ENCODE measurements around the gene PTX4. TPM values are rescaled to one million over a fixed set of nuclear protein-coding genes. Genes with fewer than 3 reads are reported as not detected.

Gene PTX4, protein sequence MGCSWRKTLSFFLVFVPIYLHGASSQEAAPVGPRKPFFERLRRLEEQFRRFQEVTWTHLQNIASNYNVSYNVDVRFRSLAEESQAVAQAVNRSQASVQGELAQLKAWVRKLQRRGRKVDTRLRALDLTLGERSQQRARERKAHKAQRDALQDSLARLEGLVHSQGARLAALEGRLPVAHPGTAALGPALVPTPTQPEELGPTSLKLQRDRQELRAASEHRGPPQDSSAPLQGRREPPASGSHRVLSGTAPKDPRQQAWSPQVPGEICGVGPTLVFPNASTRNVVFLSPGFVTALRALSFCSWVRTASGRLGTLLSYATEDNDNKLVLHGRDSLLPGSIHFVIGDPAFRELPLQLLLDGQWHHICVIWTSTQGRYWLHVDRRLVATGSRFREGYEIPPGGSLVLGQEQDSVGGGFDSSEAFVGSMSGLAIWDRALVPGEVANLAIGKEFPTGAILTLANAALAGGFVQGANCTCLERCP
- total RNA-seq (2014; rRNA removed; shearing (Covaris generic); ENCODE audit: low replicate concordance), result not detected in 2 replicates

DNA sequence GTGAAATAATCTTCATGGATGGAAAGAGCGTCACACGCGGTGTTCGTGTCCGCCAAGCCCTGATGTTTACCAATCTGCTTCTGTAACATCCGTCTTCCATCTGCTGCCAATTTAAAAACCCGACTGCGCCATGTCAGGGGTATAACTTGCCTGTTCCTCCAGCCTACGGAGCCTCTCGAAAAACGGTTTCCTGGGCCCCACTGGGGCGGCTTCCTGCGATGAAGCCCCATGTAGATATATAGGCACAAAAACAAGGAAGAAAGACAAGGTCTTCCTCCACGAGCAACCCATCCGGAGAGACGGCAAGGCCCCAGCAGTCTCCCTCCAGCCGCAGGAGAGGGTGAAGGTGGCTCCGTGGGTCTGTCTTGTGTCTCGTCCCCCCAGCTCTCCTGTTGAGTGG, at the start of gene PTX4:
Gene PTX4 (minus strand): TSS at position 326 of the 400 bp plus-strand sequence. CDS start 35 bp downstream, at position 291.
- Histone ChIP-seq H3K9ac (ENCODE audit: low read length) (no peak within 1 kb of the TSS), H3K9me3 (ENCODE audit: low read length) (no peaks in the 10 kb centered on the region), H3K4me3 (ENCODE audit: low read length) (no peak within 1 kb of the TSS), H4K20me1 (ENCODE audit: insufficient read depth, low read depth, low read length) (no peaks in the 10 kb centered on the region), H3K27ac (ENCODE audit: low read length) (no peak within 1 kb of the TSS), H3K79me2 (ENCODE audit: low read length) (peaks cover 3% of the 10 kb centered on the region), H3K4me2 (ENCODE audit: low read depth, low read length, poor library complexity, severe bottlenecking) (no peak within 1 kb of the TSS), H3K36me3 (ENCODE audit: insufficient read depth, low read length) (no peaks in the 10 kb centered on the region), H3K9me2 (replicated peaks; ENCODE audit: insufficient read depth, low read length) (no peaks in the 10 kb centered on the region), H2AFZ (ENCODE audit: low read length) (no peak within 1 kb of the TSS), H3K27me3 (ENCODE audit: low read length) (no peaks in the 10 kb centered on the region), H3K4me1 (ENCODE audit: low read length) (peaks cover 9% of the 10 kb centered on the region)
- DNase-seq, result no peak

DNA sequence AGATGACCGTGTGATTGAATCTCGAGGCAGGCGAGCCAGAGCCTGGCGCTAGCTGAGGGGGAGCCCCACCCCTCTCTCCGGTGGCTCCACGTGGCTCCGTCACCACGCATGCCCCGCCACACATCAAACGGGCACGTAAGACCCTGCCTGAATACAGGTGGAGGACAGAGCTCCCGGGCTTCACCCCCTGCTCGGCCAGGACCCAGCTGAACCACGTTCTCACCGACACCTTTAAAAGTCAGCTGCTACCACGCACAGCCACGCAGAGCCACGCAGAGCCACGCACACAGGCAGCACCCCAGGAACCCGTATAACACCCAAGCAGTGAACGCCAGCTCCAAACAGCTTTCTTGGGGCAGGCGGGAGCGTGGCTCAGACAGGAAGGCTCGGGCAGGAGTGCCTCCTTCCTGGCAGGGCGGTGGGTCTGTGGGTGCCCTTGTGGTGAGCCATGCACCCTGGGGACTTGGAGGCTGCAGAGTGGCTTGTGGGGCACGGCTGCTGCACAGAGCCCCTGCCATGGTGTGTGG, 49.1 kb upstream of the PTX4 start:
- Histone ChIP-seq H4K20me1 (ENCODE audit: insufficient read depth, low read depth, low read length) (no peaks in the 10 kb centered on the region), H3K27ac (ENCODE audit: low read length) (no peak overlapping the region), H2AFZ (ENCODE audit: low read length) (no peak overlapping the region), H3K4me2 (ENCODE audit: low read depth, low read length, poor library complexity, severe bottlenecking) (no peak overlapping the region), H3K27me3 (ENCODE audit: low read length) (no peaks in the 10 kb centered on the region), H3K9ac (ENCODE audit: low read length) (no peak overlapping the region), H3K4me3 (ENCODE audit: low read length) (no peak overlapping the region), H3K4me1 (ENCODE audit: low read length) (no peaks in the 10 kb centered on the region), H3K79me2 (ENCODE audit: low read length) (no peaks in the 10 kb centered on the region), H3K9me2 (replicated peaks; ENCODE audit: insufficient read depth, low read length) (no peaks in the 10 kb centered on the region), H3K36me3 (ENCODE audit: insufficient read depth, low read length) (no peaks in the 10 kb centered on the region), H3K9me3 (ENCODE audit: low read length) (no peaks in the 10 kb centered on the region)
- no peak for DNase-seq

DNA sequence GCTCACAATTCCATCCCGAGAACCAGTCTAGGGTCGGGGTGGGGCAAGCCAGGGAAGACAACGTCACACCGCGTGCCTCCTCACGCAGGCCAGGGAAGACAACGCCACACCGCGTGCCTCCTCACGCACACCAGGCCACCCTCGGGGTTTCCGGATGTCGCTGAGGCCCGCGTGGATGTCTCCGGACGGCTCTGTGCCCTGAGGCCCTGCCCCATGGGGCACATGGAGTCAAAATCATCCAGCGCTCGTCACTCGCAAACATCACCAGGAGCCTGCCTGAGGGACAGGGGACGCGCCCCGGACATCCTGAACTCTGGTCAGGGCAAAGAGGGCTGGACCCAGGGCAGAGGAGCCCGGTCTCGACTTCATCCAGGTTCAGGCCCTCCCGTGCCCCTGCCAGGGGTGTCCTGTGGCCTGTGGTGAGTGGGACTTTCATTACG, 48.4 kb upstream of the PTX4 start:
- H3K4me1 ChIP-seq (ENCODE audit: low read length), result no peaks in the 10 kb centered on the region
- no peaks in the 10 kb centered on the region for H3K36me3 ChIP-seq (ENCODE audit: insufficient read depth, low read length)
- H3K27me3 ChIP-seq (ENCODE audit: low read length), result no peaks in the 10 kb centered on the region
- no peaks in the 10 kb centered on the region for H4K20me1 ChIP-seq (ENCODE audit: insufficient read depth, low read depth, low read length)
- no peaks in the 10 kb centered on the region for H3K9me2 ChIP-seq (replicated peaks; ENCODE audit: insufficient read depth, low read length)
- no peak for DNase-seq
- H3K4me3 ChIP-seq (ENCODE audit: low read length), result no peak overlapping the region
- H3K27ac ChIP-seq (ENCODE audit: low read length), result no peak overlapping the region
- no peak overlapping the region for H2AFZ ChIP-seq (ENCODE audit: low read length)
- H3K79me2 ChIP-seq (ENCODE audit: low read length), result no peaks in the 10 kb centered on the region
- H3K4me2 ChIP-seq (ENCODE audit: low read depth, low read length, poor library complexity, severe bottlenecking), result no peak overlapping the region
- no peak overlapping the region for H3K9ac ChIP-seq (ENCODE audit: low read length)
- no peaks in the 10 kb centered on the region for H3K9me3 ChIP-seq (ENCODE audit: low read length)

DNA sequence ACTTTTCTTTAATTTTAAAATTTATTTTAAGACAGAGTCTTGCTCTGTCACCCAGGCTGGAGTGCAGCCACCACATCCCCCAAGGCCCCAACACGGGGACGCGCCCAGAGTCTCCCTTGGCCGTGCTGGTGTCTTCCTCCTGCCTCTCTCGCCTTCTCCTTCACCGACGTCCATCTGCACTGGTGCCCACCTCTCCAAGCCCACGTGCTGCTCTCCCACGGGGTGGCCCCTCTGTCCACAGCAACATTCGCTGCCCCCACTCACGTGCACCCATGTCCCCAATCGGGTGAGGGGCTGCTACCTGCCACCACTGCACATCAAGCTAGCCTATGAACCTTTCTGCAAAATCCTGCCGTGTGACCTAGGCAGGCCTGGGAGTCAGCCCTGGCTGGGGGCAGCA, 47.9 kb upstream of the PTX4 start:
- no peak overlapping the region for H3K4me2 ChIP-seq (ENCODE audit: low read depth, low read length, poor library complexity, severe bottlenecking)
- no peaks in the 10 kb centered on the region for H3K36me3 ChIP-seq (ENCODE audit: insufficient read depth, low read length)
- no peaks in the 10 kb centered on the region for H3K27me3 ChIP-seq (ENCODE audit: low read length)
- no peaks in the 10 kb centered on the region for H3K4me1 ChIP-seq (ENCODE audit: low read length)
- H3K9ac ChIP-seq (ENCODE audit: low read length), result no peak overlapping the region
- no peaks in the 10 kb centered on the region for H3K9me2 ChIP-seq (replicated peaks; ENCODE audit: insufficient read depth, low read length)
- no peak overlapping the region for H2AFZ ChIP-seq (ENCODE audit: low read length)
- H3K4me3 ChIP-seq (ENCODE audit: low read length), result no peak overlapping the region
- H4K20me1 ChIP-seq (ENCODE audit: insufficient read depth, low read depth, low read length), result no peaks in the 10 kb centered on the region
- no peaks in the 10 kb centered on the region for H3K79me2 ChIP-seq (ENCODE audit: low read length)
- no peak for DNase-seq
- H3K9me3 ChIP-seq (ENCODE audit: low read length), result no peaks in the 10 kb centered on the region
- no peak overlapping the region for H3K27ac ChIP-seq (ENCODE audit: low read length)

DNA sequence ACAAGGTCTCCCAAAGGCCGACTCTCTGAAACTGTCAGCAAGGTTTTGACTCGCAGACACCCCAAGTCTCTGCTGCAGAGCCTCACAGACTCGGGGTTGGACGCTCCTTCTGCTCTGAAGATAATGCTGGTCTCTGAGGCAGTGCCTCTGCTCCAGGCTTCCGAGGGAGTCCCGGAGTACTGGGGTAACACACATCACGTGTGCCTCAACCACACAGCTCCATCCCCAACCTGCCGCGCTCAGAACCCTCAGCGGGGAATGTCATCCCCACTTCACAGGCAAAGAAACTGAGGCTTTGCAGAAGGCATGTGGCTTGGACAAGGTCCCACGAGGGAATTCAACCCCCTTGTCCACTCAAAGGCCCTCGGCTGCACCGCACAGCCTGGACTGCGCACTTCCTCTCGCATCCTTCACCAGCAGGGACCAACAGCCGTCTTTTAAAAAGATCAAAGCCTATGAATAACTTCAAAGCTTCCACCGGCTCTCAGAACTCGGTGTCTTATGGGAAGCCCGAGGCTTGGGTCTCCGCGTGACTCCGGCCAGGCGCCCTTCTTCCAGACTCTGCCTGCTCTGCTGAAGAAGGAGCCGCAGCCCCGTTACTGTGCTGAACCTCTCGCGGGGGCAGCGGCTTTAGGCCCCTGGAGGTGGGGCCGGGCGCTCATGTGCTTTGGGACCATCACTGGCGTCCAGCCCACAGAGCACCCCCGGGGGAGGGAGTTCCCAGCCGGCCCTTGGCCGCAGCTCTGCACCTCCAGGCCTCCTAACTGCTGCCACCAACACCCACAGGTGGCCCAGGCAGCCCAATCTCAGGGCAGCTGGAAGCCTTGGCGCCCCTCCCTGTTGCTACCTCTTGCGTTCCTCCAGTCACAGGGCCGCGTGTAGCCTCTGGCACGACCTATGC, 46.9 kb upstream of the PTX4 start:
- Histone ChIP-seq H2AFZ (ENCODE audit: low read length) (no peak overlapping the region), H3K27me3 (ENCODE audit: low read length) (no peaks in the 10 kb centered on the region), H3K4me3 (ENCODE audit: low read length) (no peak overlapping the region), H4K20me1 (ENCODE audit: insufficient read depth, low read depth, low read length) (no peaks in the 10 kb centered on the region), H3K9ac (ENCODE audit: low read length) (no peak overlapping the region), H3K79me2 (ENCODE audit: low read length) (no peaks in the 10 kb centered on the region), H3K4me1 (ENCODE audit: low read length) (no peaks in the 10 kb centered on the region), H3K4me2 (ENCODE audit: low read depth, low read length, poor library complexity, severe bottlenecking) (no peak overlapping the region), H3K9me3 (ENCODE audit: low read length) (no peaks in the 10 kb centered on the region), H3K36me3 (ENCODE audit: insufficient read depth, low read length) (no peaks in the 10 kb centered on the region), H3K27ac (ENCODE audit: low read length) (no peak overlapping the region), H3K9me2 (replicated peaks; ENCODE audit: insufficient read depth, low read length) (no peaks in the 10 kb centered on the region)
- DNase-seq, result no peak

DNA sequence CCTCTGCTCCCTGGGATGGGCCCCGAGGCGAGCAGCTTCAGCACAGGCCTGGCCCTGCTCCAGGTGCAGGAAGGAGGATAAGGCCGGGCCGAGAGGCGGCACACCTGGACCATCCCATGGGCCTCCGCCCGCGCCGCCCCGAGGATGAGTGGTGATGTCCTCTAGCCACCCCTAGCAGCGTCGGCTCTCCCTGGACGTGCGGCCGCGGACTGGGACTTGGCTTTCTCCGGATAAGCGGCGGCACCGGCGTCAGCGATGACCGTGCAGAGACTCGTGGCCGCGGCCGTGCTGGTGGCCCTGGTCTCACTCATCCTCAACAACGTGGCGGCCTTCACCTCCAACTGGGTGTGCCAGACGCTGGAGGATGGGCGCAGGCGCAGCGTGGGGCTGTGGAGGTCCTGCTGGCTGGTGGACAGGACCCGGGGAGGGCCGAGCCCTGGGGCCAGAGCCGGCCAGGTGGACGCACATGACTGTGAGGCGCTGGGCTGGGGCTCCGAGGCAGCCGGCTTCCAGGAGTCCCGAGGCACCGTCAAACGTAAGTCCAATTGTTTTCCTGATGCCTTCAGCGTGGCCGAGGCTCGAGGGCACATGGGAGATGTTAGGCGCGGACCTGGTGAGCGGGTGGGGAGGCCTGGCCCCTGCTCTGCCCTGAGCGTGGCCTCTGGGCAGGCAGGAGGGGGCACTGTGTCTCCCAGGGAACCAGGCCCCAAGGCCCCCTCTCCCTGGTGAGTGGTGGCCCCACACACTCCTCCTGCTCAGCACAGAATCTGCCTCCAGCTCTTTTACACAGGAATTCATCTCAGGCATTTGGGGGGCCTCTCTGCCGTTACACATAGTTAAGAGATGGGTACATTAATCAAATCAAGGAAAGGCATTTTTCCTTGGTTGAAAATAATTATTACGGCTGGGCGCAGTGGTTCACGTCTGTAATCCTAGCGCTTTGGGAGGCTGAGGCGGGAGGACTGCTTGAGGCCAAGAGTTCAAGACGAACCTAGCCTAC, 45.6 kb upstream of the PTX4 start:
- DNase-seq, result no peak
- Histone ChIP-seq H3K9me3 (ENCODE audit: low read length) (no peaks in the 10 kb centered on the region), H3K4me1 (ENCODE audit: low read length) (no peaks in the 10 kb centered on the region), H3K36me3 (ENCODE audit: insufficient read depth, low read length) (no peaks in the 10 kb centered on the region), H4K20me1 (ENCODE audit: insufficient read depth, low read depth, low read length) (no peaks in the 10 kb centered on the region), H3K79me2 (ENCODE audit: low read length) (no peaks in the 10 kb centered on the region), H3K4me2 (ENCODE audit: low read depth, low read length, poor library complexity, severe bottlenecking) (no peak overlapping the region), H2AFZ (ENCODE audit: low read length) (no peak overlapping the region), H3K9ac (ENCODE audit: low read length) (no peak overlapping the region), H3K9me2 (replicated peaks; ENCODE audit: insufficient read depth, low read length) (no peaks in the 10 kb centered on the region), H3K4me3 (ENCODE audit: low read length) (no peak overlapping the region), H3K27me3 (ENCODE audit: low read length) (no peaks in the 10 kb centered on the region), H3K27ac (ENCODE audit: low read length) (no peak overlapping the region)

DNA sequence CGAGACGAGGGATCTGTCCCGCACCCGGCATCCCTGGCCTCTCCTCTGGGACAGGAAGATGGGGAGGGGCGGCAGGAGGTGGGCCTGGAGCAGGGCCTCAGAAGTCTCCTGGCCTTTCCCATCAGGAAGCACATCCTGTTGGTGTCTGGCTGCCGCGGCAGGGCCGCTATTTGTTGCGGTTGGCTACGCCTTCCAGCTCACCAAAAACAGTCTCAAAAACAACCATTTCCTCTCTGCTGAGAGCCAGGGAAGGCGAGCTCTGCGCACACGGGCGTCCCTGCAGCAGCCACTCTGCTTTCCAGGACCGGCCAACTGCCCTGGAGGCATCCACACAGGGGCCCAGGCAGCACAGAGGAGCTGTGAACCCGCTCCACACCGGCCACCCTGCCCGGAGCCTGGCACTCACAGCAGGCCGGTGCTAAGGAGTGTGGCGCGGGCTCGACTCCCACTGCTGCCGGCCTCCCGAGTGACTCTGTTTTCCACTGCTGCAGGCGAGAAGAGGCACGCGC, 44.8 kb upstream of the PTX4 start, which contains the start of gene TMEM204:
Gene TMEM204 (plus strand): TSS at position 224 of the 509 bp plus-strand sequence. CDS start 610 bp downstream, outside the sequence.
- no peak within 1 kb of the TSS for H3K4me2 ChIP-seq (ENCODE audit: low read depth, low read length, poor library complexity, severe bottlenecking)
- H3K9ac ChIP-seq (ENCODE audit: low read length), result no peak within 1 kb of the TSS
- no peaks in the 10 kb centered on the region for H3K9me2 ChIP-seq (replicated peaks; ENCODE audit: insufficient read depth, low read length)
- H2AFZ ChIP-seq (ENCODE audit: low read length), result no peak within 1 kb of the TSS
- H3K27me3 ChIP-seq (ENCODE audit: low read length), result no peaks in the 10 kb centered on the region
- no peaks in the 10 kb centered on the region for H3K4me1 ChIP-seq (ENCODE audit: low read length)
- H3K27ac ChIP-seq (ENCODE audit: low read length), result no peak within 1 kb of the TSS
- H3K4me3 ChIP-seq (ENCODE audit: low read length), result no peak within 1 kb of the TSS
- no peaks in the 10 kb centered on the region for H3K9me3 ChIP-seq (ENCODE audit: low read length)
- H3K79me2 ChIP-seq (ENCODE audit: low read length), result no peaks in the 10 kb centered on the region
- no peaks in the 10 kb centered on the region for H3K36me3 ChIP-seq (ENCODE audit: insufficient read depth, low read length)
- no peaks in the 10 kb centered on the region for H4K20me1 ChIP-seq (ENCODE audit: insufficient read depth, low read depth, low read length)
- DNase-seq, result no peak
